ENCODE data around the gene EPHA8.

The EPHA8 gene

DNA sequence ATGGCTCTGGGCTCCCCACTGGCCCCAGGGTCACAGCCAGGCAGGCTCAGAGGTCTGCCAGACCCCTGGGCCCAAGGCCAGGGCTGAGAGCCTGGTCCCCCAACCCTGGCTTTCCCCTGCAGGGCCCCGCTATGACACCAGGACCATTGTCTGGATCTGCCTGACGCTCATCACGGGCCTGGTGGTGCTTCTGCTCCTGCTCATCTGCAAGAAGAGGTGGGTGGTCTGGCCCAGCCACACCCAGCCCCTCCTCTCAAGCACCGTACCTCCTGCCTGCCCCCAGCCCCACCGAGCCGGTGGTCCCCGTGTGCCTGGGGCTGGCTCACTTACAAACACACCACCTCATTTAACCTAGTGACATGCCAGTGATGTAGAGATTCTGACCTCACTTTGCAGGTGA is 31.8 kb downstream of the EPHA8 start:
- no peak for DNase-seq

DNA sequence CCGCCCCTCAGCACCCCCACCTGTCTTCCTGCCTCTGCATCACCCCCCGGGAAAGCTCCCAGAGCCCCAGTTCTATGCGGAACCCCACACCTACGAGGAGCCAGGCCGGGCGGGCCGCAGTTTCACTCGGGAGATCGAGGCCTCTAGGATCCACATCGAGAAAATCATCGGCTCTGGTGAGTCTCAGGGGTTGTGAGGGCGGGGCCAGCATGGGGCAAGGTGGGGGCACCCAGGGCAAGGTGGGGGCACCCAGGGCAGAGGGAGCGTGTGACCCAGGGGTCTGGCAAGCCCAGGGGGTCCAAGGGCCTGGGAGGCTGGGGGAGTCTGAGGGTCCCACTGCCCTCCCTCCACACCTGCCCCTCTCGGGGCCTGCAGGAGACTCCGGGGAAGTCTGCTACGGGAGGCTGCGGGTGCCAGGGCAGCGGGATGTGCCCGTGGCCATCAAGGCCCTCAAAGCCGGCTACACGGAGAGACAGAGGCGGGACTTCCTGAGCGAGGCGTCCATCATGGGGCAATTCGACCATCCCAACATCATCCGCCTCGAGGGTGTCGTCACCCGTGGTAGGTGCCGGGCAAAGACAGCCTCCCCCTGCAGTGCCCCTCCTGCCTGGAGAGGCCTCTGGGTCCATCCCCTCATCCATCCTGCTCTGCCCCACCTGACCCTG is 34.1 kb downstream of the EPHA8 start:
- DNase-seq, result no peak

DNA sequence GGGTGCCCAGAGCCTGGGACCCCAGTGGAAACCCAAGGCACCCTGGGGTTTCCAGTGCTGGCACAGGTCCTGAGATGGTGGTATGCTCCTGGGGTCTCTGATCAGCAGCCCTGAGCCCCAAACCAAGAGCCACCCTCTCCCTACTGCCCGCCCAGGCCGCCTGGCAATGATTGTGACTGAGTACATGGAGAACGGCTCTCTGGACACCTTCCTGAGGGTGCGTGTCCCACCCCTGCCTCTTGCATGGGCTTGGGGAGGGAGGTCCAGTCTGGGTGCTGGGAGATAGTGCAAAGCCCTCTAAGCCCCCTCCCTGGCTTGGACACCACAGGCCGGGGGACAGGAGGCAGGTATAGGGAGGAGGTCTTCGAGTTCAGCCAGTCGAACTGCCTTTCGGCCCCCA is 34.7 kb downstream of the EPHA8 start:
- DNase-seq, result no peak

- DNase-seq, result no peak
Measured at GRCh38 chr1:22598736-22599135, 35.4 kb downstream of the EPHA8 start.

GRCh38 chr1:22600071-22600816 is 37.0 kb downstream of the EPHA8 start:
- no peak for DNase-seq

- no peak for DNase-seq
Measured at GRCh38 chr1:22600817-22601605, 37.7 kb downstream of the EPHA8 start.

DNA sequence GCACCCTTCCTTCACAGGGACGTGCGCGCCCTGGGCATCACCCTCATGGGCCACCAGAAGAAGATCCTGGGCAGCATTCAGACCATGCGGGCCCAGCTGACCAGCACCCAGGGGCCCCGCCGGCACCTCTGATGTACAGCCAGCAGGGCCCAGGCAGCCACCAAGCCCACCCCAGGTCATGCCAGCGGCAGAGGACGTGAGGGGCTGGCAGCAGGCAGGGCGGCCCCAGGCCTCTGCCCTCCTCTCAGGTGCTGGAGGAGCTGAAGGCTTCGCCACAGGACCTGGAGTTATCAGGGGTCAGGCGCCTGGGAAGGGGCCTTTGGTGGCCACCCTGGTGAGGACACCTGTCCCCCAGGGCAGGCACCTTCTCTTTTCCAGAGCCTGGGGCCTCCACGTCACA is 38.3 kb downstream of the EPHA8 start:
- DNase-seq, result no peak

- DNase-seq, result no peak
Measured at GRCh38 chr1:22602060-22602740, 38.9 kb downstream of the EPHA8 start.

GRCh38 chr1:22606161-22606560 is 42.9 kb downstream of the EPHA8 start:
- DNase-seq, result no peak

- no peak for DNase-seq
Measured at GRCh38 chr1:22607154-22607553, 43.9 kb downstream of the EPHA8 start.

DNA sequence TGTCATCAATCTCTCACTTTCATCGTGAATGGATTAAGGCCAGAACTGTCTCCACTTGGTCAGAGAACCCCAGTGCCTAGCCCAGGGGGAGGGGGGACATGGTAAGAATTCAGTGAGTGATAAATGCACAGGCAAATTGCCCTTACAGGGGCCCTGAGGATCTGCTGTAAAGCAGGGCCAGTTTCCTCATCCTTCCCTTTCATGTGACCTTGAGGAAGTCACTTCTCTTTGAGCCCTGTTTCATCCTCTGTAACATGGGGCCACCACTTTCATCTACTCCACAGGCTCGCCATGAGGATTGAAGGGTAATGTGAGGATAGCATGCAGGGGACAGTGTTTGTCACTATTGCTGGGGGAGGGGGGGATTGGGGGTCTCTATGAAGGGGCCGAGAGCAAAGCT is 45.1 kb downstream of the EPHA8 start:
- no peak for DNase-seq

DNA sequence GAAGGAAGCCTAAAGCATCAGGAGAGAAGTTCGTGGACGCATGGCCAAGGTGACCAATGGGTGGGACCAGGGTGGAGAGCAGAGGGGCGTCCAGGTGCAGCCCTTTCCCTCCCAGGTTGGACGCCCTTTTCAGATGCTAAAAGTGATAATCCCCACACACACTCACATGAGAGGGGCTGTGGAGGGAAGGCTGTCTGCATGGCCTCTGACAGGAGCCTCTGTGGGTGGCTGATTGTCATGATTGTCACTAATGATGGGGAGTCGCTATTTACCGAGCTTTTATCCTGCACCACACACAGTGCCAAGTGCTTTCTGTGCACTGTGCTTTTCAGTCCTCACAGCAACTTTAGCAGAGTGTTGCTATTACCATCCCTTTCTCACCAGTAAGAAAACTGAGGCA is 46.0 kb downstream of the EPHA8 start:
- DNase-seq, result no peak

- no peak for DNase-seq
Measured at GRCh38 chr1:22611530-22611947, 48.2 kb downstream of the EPHA8 start.

- peak; percentile 27 for DNase-seq
Measured at GRCh38 chr1:22612671-22613571, 49.6 kb downstream of the EPHA8 start.

GRCh38 chr1:22613572-22613918 is 50.3 kb downstream of the EPHA8 start:
- DNase-seq, result no peak

DNA sequence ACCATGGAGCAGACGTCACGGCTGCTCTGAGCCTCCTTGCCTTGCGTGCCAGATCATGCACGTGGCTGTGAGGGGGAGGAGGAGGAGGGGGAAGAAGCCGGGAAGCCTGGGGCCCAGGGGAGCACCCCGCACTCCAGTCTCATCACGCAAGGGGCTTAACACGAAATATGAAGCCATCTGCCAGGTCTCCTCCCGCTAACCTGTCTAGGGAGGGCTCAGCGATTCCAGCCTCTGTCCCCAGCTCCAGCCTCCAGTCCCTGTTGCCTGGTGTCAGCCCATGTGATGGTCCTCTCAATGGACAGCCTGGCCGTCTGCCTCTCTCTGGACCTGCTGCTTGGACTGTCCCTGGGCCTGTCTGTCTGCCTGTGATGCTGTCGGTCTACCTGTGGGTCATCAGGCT is 50.7 kb downstream of the EPHA8 start:
- DNase-seq, result no peak

- DNase-seq, result no peak
Measured at GRCh38 chr1:22615886-22616285, 52.6 kb downstream of the EPHA8 start.

GRCh38 chr1:22616571-22616970 is 53.3 kb downstream of the EPHA8 start:
- no peak for DNase-seq

DNA sequence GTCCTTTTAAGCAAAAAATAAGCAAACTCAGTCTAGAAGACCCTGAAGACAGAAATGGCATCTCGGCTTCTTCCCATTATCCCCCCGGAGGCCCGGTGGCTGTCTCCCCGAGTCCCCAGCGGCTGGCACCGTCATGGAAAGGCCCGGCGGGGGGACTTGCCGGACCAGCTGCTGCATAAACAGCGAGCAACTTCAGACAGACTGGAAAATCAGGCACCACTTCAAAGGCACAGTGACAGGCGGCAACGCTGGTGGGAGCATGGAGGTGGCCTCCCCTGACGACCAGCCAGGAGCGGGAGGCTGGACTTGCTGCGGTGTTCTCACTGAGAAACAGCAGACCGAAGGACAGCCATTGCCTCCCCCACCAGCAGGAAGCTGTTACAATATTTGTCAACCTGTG is 54.8 kb downstream of the EPHA8 start:
- peak; percentile 63 for DNase-seq

GRCh38 chr1:22619252-22619651 is 56.0 kb downstream of the EPHA8 start:
- no peak for DNase-seq

DNA sequence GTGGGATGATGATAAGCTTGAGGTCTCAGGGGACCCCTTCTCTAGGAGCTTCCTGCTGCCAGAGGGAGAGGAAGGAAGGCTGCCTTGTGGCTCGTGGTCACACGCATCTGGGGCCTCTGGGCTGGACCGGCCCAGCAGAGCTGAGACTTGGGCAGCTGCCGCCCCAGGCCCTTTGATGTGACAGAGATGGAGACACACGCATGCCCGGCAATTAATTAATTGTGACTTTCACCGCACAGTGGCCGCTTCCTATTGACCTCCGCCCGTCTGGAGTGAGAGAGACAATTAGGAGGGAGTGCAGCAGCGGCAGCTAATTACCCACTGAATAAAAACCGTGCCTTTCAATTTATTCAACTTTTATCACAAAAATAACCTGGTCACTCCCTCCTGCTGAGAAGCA is 56.5 kb downstream of the EPHA8 start:
- no peak for DNase-seq

DNA sequence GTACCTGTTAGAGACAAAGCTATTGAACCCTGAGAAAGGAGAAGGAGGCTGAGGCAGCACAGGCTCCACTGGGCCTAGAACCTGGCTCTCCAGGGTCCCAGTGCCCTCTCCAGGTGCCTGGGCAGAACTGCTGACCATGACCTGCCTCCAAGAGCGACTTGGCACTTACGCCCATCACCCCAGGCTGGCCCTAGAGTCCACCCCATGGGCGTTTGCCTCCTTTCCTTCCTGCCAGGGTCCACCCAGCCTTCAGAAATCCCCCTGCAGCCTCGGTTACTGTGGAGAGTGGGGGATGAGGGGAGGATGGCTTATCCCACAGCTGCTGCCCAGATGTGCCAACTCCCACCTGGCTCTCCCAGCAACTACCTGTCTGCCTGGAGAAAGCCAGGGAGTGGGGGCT is 58.5 kb downstream of the EPHA8 start:
- DNase-seq, result no peak

All from DMS79 treated with DMSO at 0.1 percent for 48 hours (cell line).